GM19023 (cell line): ENCODE measurements around the gene LSM12.
A peak's percentile ranks its signal among the peaks of the same experiment; 100 is the strongest.
"Not testable (repeated sequence)": the region's sequence is repeated elsewhere in the genome, so short reads cannot be mapped to it uniquely, and the experiment has no call there.

Experiments used
- ATAC-seq: cut with Tn5 transposase; IDR thresholded peaks from one replicate; pipeline ENCODE4 v1.9.1; 2021; ENCODE audit warnings: mild to moderate bottlenecking, moderate library complexity; ENCODE audit not compliant: unreplicated experiment

The LSM12 gene

GRCh38 chr17:44076716-44077594 is 10.5 kb upstream of the LSM12 start:
- ATAC-seq, result no peak

GRCh38 chr17:44075598-44076293 is 9.3 kb upstream of the LSM12 start:
- ATAC-seq, result no peak

GRCh38 chr17:44074911-44075285 is 8.4 kb upstream of the LSM12 start:
- no peak for ATAC-seq

GRCh38 chr17:44074231-44074910 is 7.9 kb upstream of the LSM12 start:
- ATAC-seq, result no peak

- no peak for ATAC-seq
Measured at GRCh38 chr17:44071772-44072171, 5.3 kb upstream of the LSM12 start.

GRCh38 chr17:44071198-44071520 is 4.7 kb upstream of the LSM12 start:
- ATAC-seq, result no peak

GRCh38 chr17:44070455-44071197 is 4.2 kb upstream of the LSM12 start, which contains the start of gene G6PC3:
Gene G6PC3, plus strand, starts transcription at chr17:44070735. Its CDS starts 231 bp downstream, at chr17:44070966.
- ATAC-seq, result peak; percentile 71

- no peak for ATAC-seq
Measured at GRCh38 chr17:44069974-44070454, 3.5 kb upstream of the LSM12 start.

GRCh38 chr17:44067545-44067940 is 1.1 kb upstream of the LSM12 start:
- ATAC-seq, result no peak

- no peak for ATAC-seq
Measured at GRCh38 chr17:44065668-44066203, 735 bp downstream of the LSM12 start.

GRCh38 chr17:44063704-44064639 is 2.5 kb downstream of the LSM12 start:
- no peak for ATAC-seq

- no peak for ATAC-seq
Measured at GRCh38 chr17:44062871-44063270, 3.6 kb downstream of the LSM12 start.

- no peak for ATAC-seq
Measured at GRCh38 chr17:44061446-44061845, 5.0 kb downstream of the LSM12 start.

GRCh38 chr17:44059101-44059892 is 7.2 kb downstream of the LSM12 start:
- ATAC-seq, result no peak

- no peak for ATAC-seq
Measured at GRCh38 chr17:44053125-44053872, 13.2 kb downstream of the LSM12 start.

GRCh38 chr17:44049294-44050060 is 17.0 kb downstream of the LSM12 start:
- no peak for ATAC-seq

GRCh38 chr17:44046893-44047292 is 19.6 kb downstream of the LSM12 start:
- ATAC-seq, result not testable (repeated sequence)
